Measurements from ENCODE around the gene PRM1. TPM values are rescaled to one million over a fixed set of nuclear protein-coding genes. Genes with fewer than 3 reads are reported as not detected.

The PRM1 gene
- total and polyA plus RNA-seq, 7 experiments from 2014 or later, result not detected

GRCh38 chr16:11310634-11310977, 29.5 kb upstream of the PRM1 start:
- Histone ChIP-seq H3K9me3 (ENCODE audit: control insufficient read depth in 2 of 3, low read length in 3 of 3) (no peaks in the 10 kb centered on the region), H3K27me3 (ENCODE audit: control insufficient read depth in 2 of 2, insufficient read depth in 2 of 2, low read length in 2 of 2) (no peaks in the 10 kb centered on the region), H3K4me1 (ENCODE audit: control insufficient read depth in 2 of 2, insufficient read depth in 2 of 2, low read length in 2 of 2) (peaks cover 23 to 34% of the 10 kb centered on the region in 2 donors), H3K36me3 (ENCODE audit: control insufficient read depth in 2 of 3, insufficient read depth in 3 of 3, low read length in 3 of 3) (no peaks in the 10 kb centered on the region), H3K4me3 (ENCODE audit: low read length) (peak overlapping the region; percentile 16), H3K27ac (ENCODE audit: low read depth, low read length) (no peak overlapping the region)
- Mint-ChIP-seq H3K9me3 (no peaks in the 10 kb centered on the region), H3K27me3 (no peaks in the 10 kb centered on the region), H3K4me3 (peak overlapping the region in 7 of 10 donors; percentile 16 to 75 (median 68)), H3K4me1 (peaks cover 5 to 64% (median 35%) of the 10 kb centered on the region in 7 donors), H3K27ac (peak overlapping the region; percentile 67 to 99 (median 92)), H3K36me3 (peaks cover 0 to 8% (median 0%) of the 10 kb centered on the region in 5 donors)
- ChIA-PET CTCF (interaction anchor here (1.2 to 2.2 kb wide), 2 partner anchors 13 to 55 kb away, joined by 3 to 10 read pairs; partner anchors contain the start of gene SOCS1), POLR2A (interaction anchor here (0.7 to 2.8 kb wide), 4 partner anchors 18 to 55 kb away, joined by 3 to 14 read pairs (median 4); partner anchors contain the start of gene SOCS1)
- no peak for DNase-seq
- ATAC-seq, result no peak
- intact Hi-C loops (cut with micrococcal nuclease), result loop anchor here in 1 of 2 donors (2.0 kb wide), 2 partner anchors 14 to 34 kb away; partner anchors contain the start of gene RMI2

GRCh38 chr16:11309895-11310633, 28.9 kb upstream of the PRM1 start:
- peak overlapping the region in 3 of 10 donors; percentile 2 to 42 (median 31) for H3K4me3 Mint-ChIP-seq
- ATAC-seq, result no peak

GRCh38 chr16:11308493-11309283, 27.6 kb upstream of the PRM1 start:
- peaks cover 5 to 53% (median 33%) of the 10 kb centered on the region in 7 donors for H3K4me1 Mint-ChIP-seq
- no peak overlapping the region for H3K27ac ChIP-seq (ENCODE audit: low read depth, low read length)
- peaks cover 23 to 34% of the 10 kb centered on the region in 2 donors for H3K4me1 ChIP-seq (ENCODE audit: control insufficient read depth in 2 of 2, insufficient read depth in 2 of 2, low read length in 2 of 2)
- no peak for DNase-seq
- ATAC-seq, result no peak
- peaks cover 0 to 9% (median 0%) of the 10 kb centered on the region in 5 donors for H3K36me3 Mint-ChIP-seq
- POLR2A ChIA-PET, result interaction anchor here (0.6 to 1.8 kb wide), 3 partner anchors 10 to 34 kb away, joined by 3 to 6 read pairs (median 4); no protein-coding TSS in a partner anchor
- no peaks in the 10 kb centered on the region for H3K9me3 ChIP-seq (ENCODE audit: control insufficient read depth in 2 of 3, low read length in 3 of 3)
- no peaks in the 10 kb centered on the region for H3K27me3 Mint-ChIP-seq
- H3K9me3 Mint-ChIP-seq, result no peaks in the 10 kb centered on the region
- CTCF ChIA-PET, result interaction anchor here (1.6 kb wide), 1 partner anchor 11 kb away, joined by 4 read pairs; no protein-coding TSS in a partner anchor
- H3K4me3 Mint-ChIP-seq, result peak overlapping the region in 2 of 10 donors; percentile 9 to 50
- no peak overlapping the region for H3K4me3 ChIP-seq (ENCODE audit: low read length)
- no peaks in the 10 kb centered on the region for H3K27me3 ChIP-seq (ENCODE audit: control insufficient read depth in 2 of 2, insufficient read depth in 2 of 2, low read length in 2 of 2)
- intact Hi-C loops (cut with micrococcal nuclease), result no loop called here
- H3K36me3 ChIP-seq (ENCODE audit: control insufficient read depth in 2 of 3, insufficient read depth in 3 of 3, low read length in 3 of 3), result no peaks in the 10 kb centered on the region
- peak overlapping the region in 1 of 9 donors; percentile 60 for H3K27ac Mint-ChIP-seq

More at GRCh38 chr16:11309895-11310633, 28.9 kb upstream of the PRM1 start:
- intact Hi-C loops (cut with micrococcal nuclease), result loop anchor here in 1 of 2 donors (2.0 kb wide), 2 partner anchors 13 to 35 kb away; partner anchors contain the start of gene RMI2
- Mint-ChIP-seq H3K9me3 (no peaks in the 10 kb centered on the region), H3K4me1 (peaks cover 5 to 63% (median 35%) of the 10 kb centered on the region in 7 donors), H3K36me3 (peaks cover 0 to 9% (median 0%) of the 10 kb centered on the region in 5 donors), H3K27me3 (no peaks in the 10 kb centered on the region), H3K27ac (peak overlapping the region in 7 of 9 donors; percentile 1 to 99 (median 73))
- H3K36me3 ChIP-seq (ENCODE audit: control insufficient read depth in 2 of 3, insufficient read depth in 3 of 3, low read length in 3 of 3), result no peaks in the 10 kb centered on the region
- no peaks in the 10 kb centered on the region for H3K27me3 ChIP-seq (ENCODE audit: control insufficient read depth in 2 of 2, insufficient read depth in 2 of 2, low read length in 2 of 2)
- H3K4me3 ChIP-seq (ENCODE audit: low read length), result no peak overlapping the region
- H3K27ac ChIP-seq (ENCODE audit: low read depth, low read length), result no peak overlapping the region
- CTCF ChIA-PET, result interaction anchor here (1.2 kb wide), 1 partner anchor 54 kb away, joined by 3 read pairs; the partner anchor contains the start of gene SOCS1
- no peak for DNase-seq
- POLR2A ChIA-PET, result interaction anchor here (0.8 to 2.8 kb wide), 3 partner anchors 43 to 55 kb away, joined by 3 to 14 read pairs (median 4); partner anchors contain the start of gene SOCS1
- peaks cover 23 to 34% of the 10 kb centered on the region in 2 donors for H3K4me1 ChIP-seq (ENCODE audit: control insufficient read depth in 2 of 2, insufficient read depth in 2 of 2, low read length in 2 of 2)
- H3K9me3 ChIP-seq (ENCODE audit: control insufficient read depth in 2 of 3, low read length in 3 of 3), result no peaks in the 10 kb centered on the region

- Histone ChIP-seq H3K4me3 (ENCODE audit: low read length) (no peak overlapping the region), H3K36me3 (ENCODE audit: control insufficient read depth in 2 of 3, insufficient read depth in 3 of 3, low read length in 3 of 3) (no peaks in the 10 kb centered on the region), H3K4me1 (ENCODE audit: control insufficient read depth in 2 of 2, insufficient read depth in 2 of 2, low read length in 2 of 2) (peaks cover 20 to 30% of the 10 kb centered on the region in 2 donors), H3K9me3 (ENCODE audit: control insufficient read depth in 2 of 3, low read length in 3 of 3) (no peaks in the 10 kb centered on the region), H3K27ac (ENCODE audit: low read depth, low read length) (no peak overlapping the region), H3K27me3 (ENCODE audit: control insufficient read depth in 2 of 2, insufficient read depth in 2 of 2, low read length in 2 of 2) (no peaks in the 10 kb centered on the region)
- no peak overlapping the region for H3K4me3 Mint-ChIP-seq
- DNase-seq (no peak), ATAC-seq (no peak)
- H3K9me3 Mint-ChIP-seq, result no peaks in the 10 kb centered on the region
- CTCF ChIA-PET, result interaction anchor here (1.6 kb wide), 1 partner anchor 10 kb away, joined by 4 read pairs; no protein-coding TSS in a partner anchor
- peak overlapping the region in 2 of 9 donors; percentile 22 to 75 for H3K27ac Mint-ChIP-seq
- no peaks in the 10 kb centered on the region for H3K27me3 Mint-ChIP-seq
- H3K4me1 Mint-ChIP-seq, result peaks cover 1 to 45% (median 26%) of the 10 kb centered on the region in 7 donors
- POLR2A ChIA-PET, result interaction anchor here (1.1 to 1.8 kb wide), 2 partner anchors 9 to 11 kb away, joined by 4 to 6 read pairs; no protein-coding TSS in a partner anchor
- intact Hi-C loops (cut with micrococcal nuclease), result no loop called here
- H3K36me3 Mint-ChIP-seq, result peaks cover 0 to 6% (median 0%) of the 10 kb centered on the region in 5 donors
Measured at GRCh38 chr16:11307639-11308492, 26.7 kb upstream of the PRM1 start.

GRCh38 chr16:11306997-11307638, 26.0 kb upstream of the PRM1 start:
- H3K4me3 Mint-ChIP-seq, result no peak overlapping the region
- H3K4me1 Mint-ChIP-seq, result peaks cover 0 to 41% (median 21%) of the 10 kb centered on the region in 7 donors
- Histone ChIP-seq H3K36me3 (ENCODE audit: control insufficient read depth in 2 of 3, insufficient read depth in 3 of 3, low read length in 3 of 3) (no peaks in the 10 kb centered on the region), H3K4me1 (ENCODE audit: control insufficient read depth in 2 of 2, insufficient read depth in 2 of 2, low read length in 2 of 2) (peaks cover 13 to 22% of the 10 kb centered on the region in 2 donors), H3K27me3 (ENCODE audit: control insufficient read depth in 2 of 2, insufficient read depth in 2 of 2, low read length in 2 of 2) (no peaks in the 10 kb centered on the region), H3K27ac (ENCODE audit: low read depth, low read length) (no peak overlapping the region), H3K9me3 (ENCODE audit: control insufficient read depth in 2 of 3, low read length in 3 of 3) (no peaks in the 10 kb centered on the region), H3K4me3 (ENCODE audit: low read length) (no peak overlapping the region)
- H3K27ac Mint-ChIP-seq, result peak overlapping the region in 4 of 9 donors; percentile 2 to 88 (median 11)
- CTCF ChIA-PET, result interaction anchor here (1.6 kb wide), 1 partner anchor 10 kb away, joined by 4 read pairs; no protein-coding TSS in a partner anchor
- intact Hi-C loops (cut with micrococcal nuclease), result no loop called here
- no peak for DNase-seq
- peak; percentile 43 for ATAC-seq
- POLR2A ChIA-PET, result no interaction called here
- no peaks in the 10 kb centered on the region for H3K9me3 Mint-ChIP-seq
- no peaks in the 10 kb centered on the region for H3K27me3 Mint-ChIP-seq
- H3K36me3 Mint-ChIP-seq, result peaks cover 0 to 4% (median 0%) of the 10 kb centered on the region in 5 donors
